Cardiac muscle cell (in vitro differentiated cells and primary cell): ENCODE data around the gene PDIA2. TPM values are rescaled to one million over a fixed set of nuclear protein-coding genes. Genes with fewer than 3 reads are reported as not detected.

Experiments
- DNase-seq, 2 donors: peaks; one replicate each; pipeline versions ENCODE4 v3.0.0 to v3.0.0-alpha.2; 2010 to 2017; ENCODE audit warnings: low read depth in 1 of 2, low spot score in 1 of 2
- H3K27ac ChIP-seq: fragments of 200-600 bp; sonication (generic); 2 replicates; pipeline ENCODE4 v1.5.1; 2016
- H3K27me3 ChIP-seq: fragments of 200-600 bp; sonication (generic); 2 replicates; pipeline ENCODE4 v1.6.0; 2016; ENCODE audit warnings: control low read depth
- H3K36me3 ChIP-seq: fragments of 200-600 bp; sonication (generic); 2 replicates; pipeline ENCODE4 v1.5.1; 2016; ENCODE audit warnings: control low read depth
- H3K4me1 ChIP-seq: fragments of 200-600 bp; sonication (generic); 2 replicates; pipeline ENCODE4 v1.8.1; 2017; ENCODE audit warnings: low read depth, mild to moderate bottlenecking, mixed run types
- H3K4me3 ChIP-seq: fragments of 200-600 bp; sonication (generic); 2 replicates; pipeline ENCODE4 v1.5.1; 2016; ENCODE audit warnings: mild to moderate bottlenecking
- H3K9me3 ChIP-seq: fragments of 200-600 bp; sonication (generic); 2 replicates; pipeline ENCODE4 v1.5.1; 2017; ENCODE audit warnings: low read depth, mild to moderate bottlenecking, control low read depth
- polyA plus RNA-seq: library from polyadenylated mRNA; unstranded; fragments of >200 nt; fragmentation: Nextera tagmentation; extraction: Ambion mirVana; gene quantifications from 2 replicates; pipeline ENCODE4 v1.2.1, GENCODE V29; 2016
- total RNA-seq: library from RNA; depleted of rRNA; stranded (reverse); fragments of >200 nt; gene quantifications from 2 replicates; pipeline ENCODE4 v1.2.3, GENCODE V29; 2016
- TF ChIP-seq, protein P1 (sequence below): IDR thresholded peaks from 2 replicates; pipeline ENCODE4 v1.5.1; 2012; ENCODE audit warnings: low read depth, mild to moderate bottlenecking, low read length

The PDIA2 gene
- total and polyA plus RNA-seq, 2 experiments from 2014 or later = 1.7 to 3.2 TPM

DNA sequence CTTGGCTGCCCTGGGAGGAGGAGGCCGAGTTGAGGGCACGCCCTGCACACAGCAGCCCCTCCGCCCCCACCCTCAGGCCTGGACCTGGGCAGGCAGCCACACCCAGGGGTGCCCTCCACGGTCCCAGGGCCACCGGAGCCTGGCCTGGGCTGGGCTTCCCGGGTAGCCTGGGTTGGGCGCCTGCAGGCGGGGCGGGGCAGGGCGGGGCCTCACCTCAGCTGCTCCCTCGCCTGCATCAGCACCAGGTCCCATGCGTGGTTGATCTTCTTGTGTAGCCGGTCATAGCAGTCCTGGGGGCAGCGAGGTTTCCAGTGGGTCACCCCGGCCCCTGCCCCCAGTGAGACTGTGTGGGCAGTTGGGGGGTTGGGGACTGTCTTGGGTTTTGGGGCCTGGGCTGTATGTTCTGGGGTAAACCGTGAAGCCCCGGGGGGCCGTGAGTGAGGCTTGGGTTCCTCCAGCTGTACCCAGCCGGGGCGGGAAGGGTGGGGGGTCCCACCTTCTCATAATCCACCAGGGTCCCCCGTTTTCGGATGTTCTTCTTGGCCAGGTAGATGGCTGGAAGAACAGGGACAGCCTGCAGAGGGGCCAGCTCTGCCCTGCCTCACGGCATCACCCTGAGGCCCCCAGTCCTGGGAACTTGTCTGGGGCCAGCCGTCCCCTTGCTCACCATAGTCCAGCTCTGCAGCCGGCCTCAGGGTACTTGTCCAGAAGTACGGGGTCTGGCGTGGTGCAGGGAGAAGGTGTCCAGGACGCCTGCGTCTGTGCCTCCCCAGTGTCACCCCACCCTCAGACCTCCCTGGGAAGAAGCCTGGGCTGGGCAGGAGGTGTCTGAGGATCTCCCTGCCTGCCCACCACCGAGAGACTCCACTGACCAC lies 9.2 kb upstream of the PDIA2 start:
- TF ChIP-seq, protein P1, sequence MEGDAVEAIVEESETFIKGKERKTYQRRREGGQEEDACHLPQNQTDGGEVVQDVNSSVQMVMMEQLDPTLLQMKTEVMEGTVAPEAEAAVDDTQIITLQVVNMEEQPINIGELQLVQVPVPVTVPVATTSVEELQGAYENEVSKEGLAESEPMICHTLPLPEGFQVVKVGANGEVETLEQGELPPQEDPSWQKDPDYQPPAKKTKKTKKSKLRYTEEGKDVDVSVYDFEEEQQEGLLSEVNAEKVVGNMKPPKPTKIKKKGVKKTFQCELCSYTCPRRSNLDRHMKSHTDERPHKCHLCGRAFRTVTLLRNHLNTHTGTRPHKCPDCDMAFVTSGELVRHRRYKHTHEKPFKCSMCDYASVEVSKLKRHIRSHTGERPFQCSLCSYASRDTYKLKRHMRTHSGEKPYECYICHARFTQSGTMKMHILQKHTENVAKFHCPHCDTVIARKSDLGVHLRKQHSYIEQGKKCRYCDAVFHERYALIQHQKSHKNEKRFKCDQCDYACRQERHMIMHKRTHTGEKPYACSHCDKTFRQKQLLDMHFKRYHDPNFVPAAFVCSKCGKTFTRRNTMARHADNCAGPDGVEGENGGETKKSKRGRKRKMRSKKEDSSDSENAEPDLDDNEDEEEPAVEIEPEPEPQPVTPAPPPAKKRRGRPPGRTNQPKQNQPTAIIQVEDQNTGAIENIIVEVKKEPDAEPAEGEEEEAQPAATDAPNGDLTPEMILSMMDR = no peak
- Histone ChIP-seq H3K27ac (no peak overlapping the region), H3K4me3 (no peak overlapping the region), H3K27me3 (peaks cover 43% of the 10 kb centered on the region), H3K4me1 (no peaks in the 10 kb centered on the region), H3K9me3 (no peaks in the 10 kb centered on the region), H3K36me3 (no peaks in the 10 kb centered on the region)
- DNase-seq = no peak

DNA sequence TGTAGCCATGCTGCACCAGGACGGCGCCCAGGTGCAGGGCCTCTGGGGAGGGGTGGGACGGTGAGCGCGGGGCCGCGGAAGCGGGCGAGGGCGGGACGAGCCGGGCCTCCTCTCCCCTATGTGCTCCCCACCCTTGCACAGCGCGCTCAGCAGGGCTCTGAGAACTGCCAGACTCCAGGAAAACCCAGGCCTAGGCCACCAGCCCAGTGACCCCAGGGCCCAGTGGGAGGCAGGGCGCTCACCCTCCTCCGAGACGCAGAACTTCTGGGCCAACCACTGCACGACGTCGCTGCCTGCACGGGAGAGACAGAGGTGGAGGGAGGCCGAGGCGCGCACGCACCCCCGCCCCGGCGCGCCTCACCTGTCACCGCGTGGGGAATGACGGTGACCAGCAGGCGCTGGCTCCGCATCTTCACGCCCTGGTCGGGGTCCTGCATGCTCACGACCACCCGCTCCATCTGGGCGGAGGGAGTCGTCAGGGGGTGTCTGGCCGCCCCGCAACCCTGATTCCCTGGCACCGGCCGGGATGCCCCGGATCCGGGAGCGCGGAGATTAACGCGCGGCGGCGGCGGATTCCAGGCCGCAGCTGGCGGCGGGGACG lies 7.8 kb upstream of the PDIA2 start:
- H3K27ac ChIP-seq = no peak overlapping the region
- H3K4me1 ChIP-seq = no peaks in the 10 kb centered on the region
- peaks cover 54% of the 10 kb centered on the region for H3K27me3 ChIP-seq
- peak overlapping the region; percentile 33 for H3K4me3 ChIP-seq
- no peaks in the 10 kb centered on the region for H3K9me3 ChIP-seq
- TF ChIP-seq, protein P1 = no peak
- DNase-seq = peak in 1 of 2 donors; percentile 33
- no peaks in the 10 kb centered on the region for H3K36me3 ChIP-seq

DNA sequence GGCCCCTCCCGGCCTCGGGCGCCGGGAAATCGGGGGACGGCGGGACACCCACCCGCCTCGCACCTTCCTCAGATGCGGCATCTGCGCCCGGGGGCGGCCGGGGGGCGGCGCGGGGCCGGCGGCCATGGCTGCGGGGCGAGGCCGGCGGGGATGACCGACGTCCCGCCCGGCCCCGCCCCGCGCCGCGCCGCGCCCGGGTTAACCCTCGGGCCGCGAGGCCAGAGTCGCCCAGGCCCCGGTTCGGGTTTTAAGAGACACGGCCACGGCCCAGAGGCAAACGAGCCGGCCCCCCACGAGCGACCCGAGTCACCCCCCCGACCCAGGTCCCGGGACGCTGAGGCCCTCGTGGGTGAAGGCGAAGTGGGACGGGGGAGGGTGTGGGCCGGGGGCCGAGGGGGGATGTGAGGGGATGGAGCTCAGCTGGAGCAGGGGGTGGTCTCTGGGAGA lies 7.2 kb upstream of the PDIA2 start, which contains the start of gene RGS11:
TSS of gene RGS11 (minus strand) at position 159 of the 447 bp plus-strand sequence. CDS start at position 126, 33 bp downstream.
- DNase-seq = peak in 1 of 2 donors; percentile 32
- Histone ChIP-seq H3K27me3 (peaks cover 58% of the 10 kb centered on the region), H3K9me3 (no peaks in the 10 kb centered on the region), H3K4me1 (no peaks in the 10 kb centered on the region), H3K4me3 (peak within 1 kb of the TSS; percentile 33), H3K27ac (no peak within 1 kb of the TSS), H3K36me3 (no peaks in the 10 kb centered on the region)
- TF ChIP-seq, protein P1 = no peak

DNA sequence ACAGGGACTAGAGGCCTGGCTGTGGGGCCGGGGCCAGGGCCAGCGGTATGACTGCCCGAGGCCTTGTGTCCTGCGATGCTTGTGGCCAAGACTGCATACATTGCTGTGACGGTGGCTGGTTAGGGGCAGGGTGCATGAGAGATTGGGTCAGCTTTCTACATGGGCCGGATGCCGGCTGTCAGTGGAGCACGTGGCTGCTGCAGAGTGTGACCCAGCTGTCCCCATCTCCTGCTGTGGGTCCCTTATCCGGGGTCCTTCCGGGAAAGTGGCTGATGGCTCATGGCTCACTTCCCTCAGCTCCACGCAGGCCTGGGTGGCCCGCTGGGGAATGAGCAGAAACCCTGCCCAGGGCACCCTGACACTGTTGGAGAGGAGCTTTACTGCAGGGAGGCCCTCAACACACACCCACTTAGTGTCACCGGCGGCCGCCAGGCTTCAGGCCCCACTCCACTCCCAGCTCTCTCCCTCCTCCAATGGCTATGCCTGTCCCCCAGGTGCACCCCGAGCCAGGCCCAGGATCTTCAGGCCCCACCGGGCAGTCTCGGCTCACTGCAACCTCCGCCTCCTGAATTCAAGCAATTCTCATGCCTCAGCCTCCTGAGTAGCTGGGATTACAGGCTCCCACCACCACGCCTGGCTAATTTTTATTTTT lies 6.4 kb upstream of the PDIA2 start:
- peaks cover 65% of the 10 kb centered on the region for H3K27me3 ChIP-seq
- H3K36me3 ChIP-seq = no peaks in the 10 kb centered on the region
- no peak overlapping the region for H3K27ac ChIP-seq
- H3K4me1 ChIP-seq = no peaks in the 10 kb centered on the region
- no peak overlapping the region for H3K4me3 ChIP-seq
- TF ChIP-seq, protein P1 = no peak
- H3K9me3 ChIP-seq = no peaks in the 10 kb centered on the region
- no peak for DNase-seq

DNA sequence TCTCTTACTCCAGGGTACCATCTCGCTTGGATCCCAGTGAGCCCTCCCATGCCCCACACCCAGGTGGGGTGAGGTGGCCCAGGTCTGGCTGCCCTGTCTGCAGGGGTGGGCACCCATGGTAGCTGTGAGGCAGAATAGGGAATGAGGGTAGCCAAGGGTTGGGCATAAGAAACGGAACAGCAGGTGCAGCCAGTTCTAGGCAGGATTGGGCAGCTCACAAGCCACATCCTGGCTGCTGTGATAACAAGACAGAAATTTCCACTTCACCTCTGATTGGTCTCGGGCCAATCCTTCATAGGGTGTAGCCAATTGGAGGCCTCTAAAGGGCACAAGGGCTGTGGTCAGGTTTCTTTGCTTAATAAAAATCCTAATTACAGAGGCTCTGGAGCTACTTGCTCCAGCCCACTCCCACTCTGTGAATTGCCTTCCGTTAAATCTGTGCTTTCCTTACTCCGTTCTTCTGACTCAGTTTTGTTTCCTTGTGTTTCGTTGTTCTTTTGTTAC lies 4.0 kb upstream of the PDIA2 start:
- H3K9me3 ChIP-seq = no peaks in the 10 kb centered on the region
- no peaks in the 10 kb centered on the region for H3K4me1 ChIP-seq
- peaks cover 71% of the 10 kb centered on the region for H3K27me3 ChIP-seq
- no peak overlapping the region for H3K4me3 ChIP-seq
- TF ChIP-seq, protein P1 = no peak
- no peaks in the 10 kb centered on the region for H3K36me3 ChIP-seq
- peak; percentile 50 to 79 for DNase-seq
- H3K27ac ChIP-seq = no peak overlapping the region
